ENCODE data around the gene SLC5A2.

DNA sequence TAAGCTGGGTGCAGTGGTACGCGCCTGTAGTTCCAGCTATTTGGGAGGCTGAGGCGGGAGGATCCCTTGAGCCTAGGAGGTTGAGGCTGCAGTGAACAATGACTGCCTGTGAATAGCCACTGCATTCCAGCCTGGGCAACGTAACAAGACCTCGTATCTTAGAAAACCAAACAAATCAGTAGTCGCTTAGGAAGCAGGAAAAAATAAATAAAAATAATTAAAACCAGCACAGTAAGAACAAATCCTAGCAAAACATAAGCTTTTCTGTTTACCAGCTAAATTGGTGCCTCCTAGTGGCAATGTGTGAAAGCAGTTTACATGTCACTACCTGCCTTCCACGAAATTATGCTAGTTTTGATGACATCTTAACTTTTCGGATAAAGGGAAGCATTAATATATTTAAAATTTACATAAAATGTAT, 22.3 kb upstream of the SLC5A2 start:
- TF ChIP-seq, protein P1, sequence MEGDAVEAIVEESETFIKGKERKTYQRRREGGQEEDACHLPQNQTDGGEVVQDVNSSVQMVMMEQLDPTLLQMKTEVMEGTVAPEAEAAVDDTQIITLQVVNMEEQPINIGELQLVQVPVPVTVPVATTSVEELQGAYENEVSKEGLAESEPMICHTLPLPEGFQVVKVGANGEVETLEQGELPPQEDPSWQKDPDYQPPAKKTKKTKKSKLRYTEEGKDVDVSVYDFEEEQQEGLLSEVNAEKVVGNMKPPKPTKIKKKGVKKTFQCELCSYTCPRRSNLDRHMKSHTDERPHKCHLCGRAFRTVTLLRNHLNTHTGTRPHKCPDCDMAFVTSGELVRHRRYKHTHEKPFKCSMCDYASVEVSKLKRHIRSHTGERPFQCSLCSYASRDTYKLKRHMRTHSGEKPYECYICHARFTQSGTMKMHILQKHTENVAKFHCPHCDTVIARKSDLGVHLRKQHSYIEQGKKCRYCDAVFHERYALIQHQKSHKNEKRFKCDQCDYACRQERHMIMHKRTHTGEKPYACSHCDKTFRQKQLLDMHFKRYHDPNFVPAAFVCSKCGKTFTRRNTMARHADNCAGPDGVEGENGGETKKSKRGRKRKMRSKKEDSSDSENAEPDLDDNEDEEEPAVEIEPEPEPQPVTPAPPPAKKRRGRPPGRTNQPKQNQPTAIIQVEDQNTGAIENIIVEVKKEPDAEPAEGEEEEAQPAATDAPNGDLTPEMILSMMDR (IDR thresholded peaks at IDR 0.05; ENCODE audit: borderline replicate concordance, extremely low read depth, low read length, poor library complexity, severe bottlenecking): peak; percentile 74
- no peak for TF ChIP-seq EZH2 (IDR thresholded peaks at IDR 0.05; ENCODE audit: borderline replicate concordance, low read depth, low read length, severe bottlenecking)

All from DND-41 (cell line).